HS-27A (cell line): ENCODE measurements around the gene ZNF385D.

Source experiments
- DNase-seq: peaks from one replicate; pipeline ENCODE4 v3.0.0-alpha.2; 2012; ENCODE audit warnings: low read depth, missing footprints

ZNF385D gene

GRCh38 chr3:21377071-21377769 is 373.8 kb downstream of the ZNF385D start:
- DNase-seq = no peak

GRCh38 chr3:21372316-21372715 is 378.7 kb downstream of the ZNF385D start:
- DNase-seq = no peak
